Activated CD4-positive, alpha-beta T cell treated with anti-CD3 and anti-CD28 coated beads for 36 hours (primary cell): Measurements from ENCODE around the gene FBXO31. TPM values are rescaled to one million over a fixed set of nuclear protein-coding genes. Genes with fewer than 3 reads are reported as not detected.

Experiments
- ATAC-seq: fragments of 200-7000 bp; cut with Tn5 transposase; one replicate; pipeline ENCODE4 v1.10.0; 2021; ENCODE audit warnings: mild to moderate bottlenecking, moderate library complexity
- CTCF ChIA-PET: fragments of 350-600 bp; sonication (Branson Sonifier 250); formaldehyde crosslinking; loops from one replicate; lab custom pipeline; 2021; ENCODE audit warnings: antibody characterized with exemption; lab: Charles Lee
- POLR2A ChIA-PET: fragments of 350-600 bp; sonication (Branson Sonifier 250); formaldehyde crosslinking; loops from one replicate; lab custom pipeline; 2021; ENCODE audit warnings: antibody characterized with exemption, inconsistent platforms; lab: Charles Lee
- DNase-seq: peaks from one replicate; pipeline ENCODE4 v3.0.0-alpha.2; 2020
- H3K27ac Mint-ChIP-seq: one replicate; pipeline ENCODE4 v1.8.0; 2021; ENCODE audit warnings: mixed read lengths
- H3K27me3 Mint-ChIP-seq: one replicate; pipeline ENCODE4 v1.8.0; 2021; ENCODE audit warnings: mixed read lengths
- H3K36me3 Mint-ChIP-seq: one replicate; pipeline ENCODE4 v1.8.0; 2021; ENCODE audit warnings: low read depth, mixed read lengths
- H3K4me1 Mint-ChIP-seq: one replicate; pipeline ENCODE4 v1.8.0; 2021; ENCODE audit warnings: mixed read lengths
- H3K4me3 Mint-ChIP-seq: one replicate; pipeline ENCODE4 v1.8.0; 2021; ENCODE audit warnings: mild to moderate bottlenecking, moderate library complexity, mixed read lengths
- H3K9me3 Mint-ChIP-seq: one replicate; pipeline ENCODE4 v1.8.0; 2021; ENCODE audit warnings: low read depth, mixed read lengths
- intact Hi-C, 2 experiments: fragments of 100-400 bp; cut with DNase I in 1 of 2; cut with micrococcal nuclease in 1 of 2; formaldehyde crosslinking; loops; one replicate each; pipeline versions ENCODE4 v1.14.2 to v1.15.1; 2022 to 2024; cut with DNase I, micrococcal nuclease
- total RNA-seq, 2 experiments: library from RNA; stranded (reverse); gene quantifications; one replicate each; pipeline ENCODE4 v1.2.3, GENCODE V29; 2021

The FBXO31 gene
- total RNA-seq, 2 experiments from 2014 or later = 26.8 to 33.0 TPM

- DNase-seq = no peak
- no peak for ATAC-seq
- POLR2A ChIA-PET = no interaction called here
- no peak overlapping the region for H3K4me3 Mint-ChIP-seq
- CTCF ChIA-PET = interaction anchor here (0.5 to 1.1 kb wide), 5 partner anchors 12 to 228 kb away, joined by 3 to 4 read pairs (median 3); no protein-coding TSS in a partner anchor
- H3K36me3 Mint-ChIP-seq = peaks cover 11% of the 10 kb centered on the region
- peaks cover 11% of the 10 kb centered on the region for H3K4me1 Mint-ChIP-seq
- no peaks in the 10 kb centered on the region for H3K27me3 Mint-ChIP-seq
- intact Hi-C loops = no loop called here
- H3K27ac Mint-ChIP-seq = no peak overlapping the region
- no peaks in the 10 kb centered on the region for H3K9me3 Mint-ChIP-seq
Observed at GRCh38 chr16:87322833-87323726, 60.5 kb downstream of the FBXO31 start.

- ChIA-PET POLR2A (no interaction called here), CTCF (interaction anchor here (0.8 to 1.1 kb wide), 2 partner anchors 60 to 229 kb away, joined by 3 read pairs; no protein-coding TSS in a partner anchor)
- Mint-ChIP-seq H3K27ac (no peak overlapping the region), H3K36me3 (peaks cover 16% of the 10 kb centered on the region), H3K9me3 (no peaks in the 10 kb centered on the region), H3K4me3 (no peak overlapping the region), H3K27me3 (no peaks in the 10 kb centered on the region), H3K4me1 (peaks cover 11% of the 10 kb centered on the region)
- ATAC-seq = no peak
- DNase-seq = no peak
- intact Hi-C loops = no loop called here
Observed at GRCh38 chr16:87322360-87322759, 61.2 kb downstream of the FBXO31 start.

- DNase-seq (no peak), ATAC-seq (no peak)
- Mint-ChIP-seq H3K27ac (no peak overlapping the region), H3K9me3 (no peaks in the 10 kb centered on the region), H3K27me3 (no peaks in the 10 kb centered on the region), H3K4me1 (peaks cover 11% of the 10 kb centered on the region), H3K4me3 (no peak overlapping the region), H3K36me3 (peaks cover 16% of the 10 kb centered on the region)
- intact Hi-C loops = no loop called here
- POLR2A ChIA-PET = no interaction called here
- CTCF ChIA-PET = interaction anchor here (0.7 to 1.1 kb wide), 3 partner anchors 19 to 230 kb away, joined by 3 to 4 read pairs (median 3); no protein-coding TSS in a partner anchor
Observed at GRCh38 chr16:87321336-87322107, 62.1 kb downstream of the FBXO31 start.

- Mint-ChIP-seq H3K4me3 (no peak overlapping the region), H3K9me3 (no peaks in the 10 kb centered on the region), H3K27ac (no peak overlapping the region), H3K36me3 (peaks cover 16% of the 10 kb centered on the region), H3K4me1 (peaks cover 11% of the 10 kb centered on the region), H3K27me3 (no peaks in the 10 kb centered on the region)
- ChIA-PET CTCF (interaction anchor here (1.0 kb wide), 1 partner anchor 20 kb away, joined by 3 read pairs; no protein-coding TSS in a partner anchor), POLR2A (no interaction called here)
- DNase-seq (no peak), ATAC-seq (no peak)
- intact Hi-C loops = no loop called here
Observed at GRCh38 chr16:87320510-87321227, 62.9 kb downstream of the FBXO31 start.

GRCh38 chr16:87319997-87320491, 63.5 kb downstream of the FBXO31 start:
- no peaks in the 10 kb centered on the region for H3K9me3 Mint-ChIP-seq
- intact Hi-C loops = loop anchor here in 1 of 2 experiments (5.0 kb wide), 1 partner anchor 172 kb away; the partner anchor contains the start of gene ZCCHC14
- H3K4me3 Mint-ChIP-seq = no peak overlapping the region
- H3K27ac Mint-ChIP-seq = no peak overlapping the region
- H3K4me1 Mint-ChIP-seq = peaks cover 11% of the 10 kb centered on the region
- peaks cover 16% of the 10 kb centered on the region for H3K36me3 Mint-ChIP-seq
- ChIA-PET CTCF (no interaction called here), POLR2A (no interaction called here)
- no peaks in the 10 kb centered on the region for H3K27me3 Mint-ChIP-seq
- ATAC-seq = no peak
- DNase-seq = no peak

GRCh38 chr16:87319011-87319410, 64.6 kb downstream of the FBXO31 start:
- POLR2A ChIA-PET = no interaction called here
- DNase-seq (no peak), ATAC-seq (no peak)
- no peaks in the 10 kb centered on the region for H3K9me3 Mint-ChIP-seq
- H3K27ac Mint-ChIP-seq = peak overlapping the region; percentile 95
- H3K27me3 Mint-ChIP-seq = no peaks in the 10 kb centered on the region
- peaks cover 11% of the 10 kb centered on the region for H3K4me1 Mint-ChIP-seq
- intact Hi-C loops = loop anchor here in 1 of 2 experiments (5.0 kb wide), 1 partner anchor 173 kb away; the partner anchor contains the start of gene ZCCHC14
- CTCF ChIA-PET = interaction anchor here (1.0 to 1.1 kb wide), 2 partner anchors 12 to 75 kb away, joined by 3 read pairs; no protein-coding TSS in a partner anchor
- peaks cover 18% of the 10 kb centered on the region for H3K36me3 Mint-ChIP-seq
- H3K4me3 Mint-ChIP-seq = peak overlapping the region; percentile 97

GRCh38 chr16:87317750-87318644, 65.6 kb downstream of the FBXO31 start:
- ATAC-seq = peak; percentile 48
- H3K27ac Mint-ChIP-seq = peak overlapping the region; percentile 95
- POLR2A ChIA-PET = interaction anchor here (0.6 to 1.6 kb wide), 5 partner anchors 14 to 148 kb away, joined by 3 to 6 read pairs (median 3); partner anchors contain the start of gene FBXO31

GRCh38 chr16:87316923-87317749, 66.4 kb downstream of the FBXO31 start, which contains the start of gene C16orf95:
C16orf95 (minus strand) TSS chr16:87317392; CDS start chr16:87317242, 150 bp downstream.
- Mint-ChIP-seq H3K27me3 (no peaks in the 10 kb centered on the region), H3K4me3 (peak within 1 kb of the TSS; percentile 97), H3K9me3 (no peaks in the 10 kb centered on the region), H3K36me3 (peaks cover 18% of the 10 kb centered on the region), H3K27ac (peak within 1 kb of the TSS; percentile 95), H3K4me1 (peaks cover 11% of the 10 kb centered on the region)
- DNase-seq (peak; percentile 97), ATAC-seq (peak; percentile 90)
- ChIA-PET POLR2A (interaction anchor here (0.6 to 1.6 kb wide), 5 partner anchors 15 to 76 kb away, joined by 3 to 6 read pairs (median 3); partner anchors contain the start of gene FBXO31), CTCF (interaction anchor here (1.0 to 1.6 kb wide), 4 partner anchors 9 to 98 kb away, joined by 3 to 5 read pairs (median 4); partner anchors contain the start of gene FBXO31)
- intact Hi-C loops = loop anchor here (1.0 to 5.0 kb wide), 9 partner anchors 66 to 762 kb away; partner anchors contain the start of genes MAP1LC3B (in 2 of the 2), FBXO31 (in 1 of the 2), MTHFSD (in 1 of the 2) and ZCCHC14 (in 1 of the 2)

More at GRCh38 chr16:87317750-87318644, 65.6 kb downstream of the FBXO31 start:
- CTCF ChIA-PET = interaction anchor here (0.7 to 1.6 kb wide), 5 partner anchors 8 to 318 kb away, joined by 3 to 5 read pairs (median 3); partner anchors contain the start of gene FBXO31
- intact Hi-C loops = loop anchor here (1.0 to 5.0 kb wide), 9 partner anchors 65 to 763 kb away; partner anchors contain the start of genes MAP1LC3B (in 2 of the 2), FBXO31 (in 1 of the 2), MTHFSD (in 1 of the 2) and ZCCHC14 (in 1 of the 2)
- H3K4me3 Mint-ChIP-seq = peak overlapping the region; percentile 97
- H3K36me3 Mint-ChIP-seq = peaks cover 18% of the 10 kb centered on the region
- H3K27me3 Mint-ChIP-seq = no peaks in the 10 kb centered on the region
- peaks cover 11% of the 10 kb centered on the region for H3K4me1 Mint-ChIP-seq
- DNase-seq = peak; percentile 72
- no peaks in the 10 kb centered on the region for H3K9me3 Mint-ChIP-seq
